Measurements from ENCODE around the gene ZNF883. TPM values are rescaled to one million over a fixed set of nuclear protein-coding genes. Genes with fewer than 3 reads are reported as not detected.

The ZNF883 gene
- total and polyA plus RNA-seq, 2 experiments from 2014 or later: 3.9 to 13.5 TPM

DNA sequence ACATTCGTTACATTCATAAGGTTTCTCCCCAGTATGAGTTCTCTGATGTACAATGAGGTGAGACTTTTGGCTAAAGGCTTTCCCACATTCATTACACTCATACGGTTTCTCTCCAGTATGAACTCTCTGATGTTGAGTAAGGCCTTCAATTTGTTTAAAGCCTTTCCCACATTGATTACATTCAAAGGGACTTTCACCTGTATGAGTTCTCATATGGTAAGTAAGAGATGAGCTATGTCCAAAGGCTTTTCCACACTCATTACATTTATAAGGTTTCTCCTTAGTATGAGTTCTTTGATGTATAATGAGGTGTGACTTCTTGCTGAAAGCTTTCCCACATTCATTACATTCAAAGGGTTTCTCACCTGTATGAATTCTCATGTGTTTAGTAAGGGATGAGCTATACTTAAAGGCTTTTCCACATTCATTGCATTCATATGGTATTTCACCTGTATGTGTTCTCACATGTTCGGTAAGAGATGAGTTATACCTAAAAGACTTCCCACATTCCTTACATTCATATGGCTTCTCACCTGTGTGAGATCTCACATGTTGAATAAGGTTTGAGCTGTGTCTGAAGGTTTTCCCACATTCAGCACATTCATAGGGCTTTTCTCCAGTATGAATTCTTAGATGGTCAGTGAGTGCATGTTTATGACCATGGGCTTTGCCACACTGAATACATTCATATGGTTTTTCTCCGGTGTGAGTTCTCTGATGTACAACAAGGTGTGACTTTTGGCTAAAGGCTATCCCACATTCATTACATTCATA lies 31.1 kb upstream of the ZNF883 start:
- H3K4me1 ChIP-seq (ENCODE audit: low read depth): no peaks in the 10 kb centered on the region
- H3K36me3 ChIP-seq: peaks cover 10% of the 10 kb centered on the region
- TF ChIP-seq, protein P1, sequence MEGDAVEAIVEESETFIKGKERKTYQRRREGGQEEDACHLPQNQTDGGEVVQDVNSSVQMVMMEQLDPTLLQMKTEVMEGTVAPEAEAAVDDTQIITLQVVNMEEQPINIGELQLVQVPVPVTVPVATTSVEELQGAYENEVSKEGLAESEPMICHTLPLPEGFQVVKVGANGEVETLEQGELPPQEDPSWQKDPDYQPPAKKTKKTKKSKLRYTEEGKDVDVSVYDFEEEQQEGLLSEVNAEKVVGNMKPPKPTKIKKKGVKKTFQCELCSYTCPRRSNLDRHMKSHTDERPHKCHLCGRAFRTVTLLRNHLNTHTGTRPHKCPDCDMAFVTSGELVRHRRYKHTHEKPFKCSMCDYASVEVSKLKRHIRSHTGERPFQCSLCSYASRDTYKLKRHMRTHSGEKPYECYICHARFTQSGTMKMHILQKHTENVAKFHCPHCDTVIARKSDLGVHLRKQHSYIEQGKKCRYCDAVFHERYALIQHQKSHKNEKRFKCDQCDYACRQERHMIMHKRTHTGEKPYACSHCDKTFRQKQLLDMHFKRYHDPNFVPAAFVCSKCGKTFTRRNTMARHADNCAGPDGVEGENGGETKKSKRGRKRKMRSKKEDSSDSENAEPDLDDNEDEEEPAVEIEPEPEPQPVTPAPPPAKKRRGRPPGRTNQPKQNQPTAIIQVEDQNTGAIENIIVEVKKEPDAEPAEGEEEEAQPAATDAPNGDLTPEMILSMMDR (IDR thresholded peaks at IDR 0.05; ENCODE audit: low read depth, low read length): no peak
- no peak overlapping the region for H3K27ac ChIP-seq
- H3K4me3 ChIP-seq: no peak overlapping the region
- no peaks in the 10 kb centered on the region for H3K27me3 ChIP-seq
- peaks cover 14% of the 10 kb centered on the region for H3K9me3 ChIP-seq (ENCODE audit: low read depth)
- DNase-seq (ENCODE audit: low read depth in 1 of 2, low spot score in 1 of 2): peak in 1 of 2 donors; percentile 4

DNA sequence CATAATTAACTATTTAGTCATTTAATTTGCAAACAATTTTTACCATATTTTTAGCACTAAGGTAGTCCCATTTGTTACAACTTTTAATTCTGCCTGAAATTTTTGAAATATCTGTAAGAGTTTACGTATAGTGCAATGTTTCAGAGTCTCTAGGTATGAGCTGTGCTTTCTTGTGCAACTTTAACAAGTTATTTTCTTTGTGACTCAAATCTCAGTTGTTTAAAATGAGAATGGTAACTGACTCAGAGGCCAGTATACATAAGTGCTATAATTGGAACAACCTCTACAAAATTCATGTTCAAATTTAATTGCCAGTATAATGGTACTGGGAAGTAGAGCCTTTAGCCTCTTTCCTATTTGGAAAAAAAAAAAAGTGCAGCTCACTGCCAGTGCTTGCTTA lies 14.2 kb upstream of the ZNF883 start:
- TF ChIP-seq, protein P1 (IDR thresholded peaks at IDR 0.05; ENCODE audit: low read depth, low read length): no peak
- DNase-seq (ENCODE audit: low read depth in 1 of 2, low spot score in 1 of 2): no peak
- peaks cover 3% of the 10 kb centered on the region for H3K9me3 ChIP-seq (ENCODE audit: low read depth)

DNA sequence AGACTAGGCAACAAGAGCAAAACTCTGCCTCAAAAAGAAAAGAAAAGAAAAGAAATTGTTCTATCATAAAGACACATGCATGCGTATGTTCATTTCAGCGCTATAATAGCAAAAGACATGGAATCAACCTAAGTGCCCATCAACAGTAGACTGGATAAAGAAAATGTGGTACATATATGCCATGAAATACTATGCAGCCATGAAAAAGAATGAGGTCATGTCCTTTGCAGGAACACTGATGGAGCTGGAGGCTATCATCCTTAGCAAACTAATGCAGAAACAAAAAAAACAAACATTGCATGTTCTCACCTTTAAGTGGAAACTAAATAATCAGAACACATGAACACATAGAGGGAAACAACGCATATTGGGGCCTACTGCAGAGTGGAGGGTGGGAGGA lies 6.3 kb upstream of the ZNF883 start:
- H3K4me1 ChIP-seq (ENCODE audit: low read depth): no peaks in the 10 kb centered on the region
- H3K4me3 ChIP-seq: no peak overlapping the region
- no peak for DNase-seq (ENCODE audit: low read depth in 1 of 2, low spot score in 1 of 2)
- no peaks in the 10 kb centered on the region for H3K9me3 ChIP-seq (ENCODE audit: low read depth)
- H3K36me3 ChIP-seq: no peaks in the 10 kb centered on the region
- H3K27ac ChIP-seq: no peak overlapping the region
- no peaks in the 10 kb centered on the region for H3K27me3 ChIP-seq
- TF ChIP-seq, protein P1 (IDR thresholded peaks at IDR 0.05; ENCODE audit: low read depth, low read length): no peak

More for the DNA sequence above, 14.2 kb upstream of the ZNF883 start:
- Histone ChIP-seq H3K4me3 (no peak overlapping the region), H3K27ac (no peak overlapping the region), H3K36me3 (no peaks in the 10 kb centered on the region), H3K4me1 (ENCODE audit: low read depth) (no peaks in the 10 kb centered on the region), H3K27me3 (no peaks in the 10 kb centered on the region)

DNA sequence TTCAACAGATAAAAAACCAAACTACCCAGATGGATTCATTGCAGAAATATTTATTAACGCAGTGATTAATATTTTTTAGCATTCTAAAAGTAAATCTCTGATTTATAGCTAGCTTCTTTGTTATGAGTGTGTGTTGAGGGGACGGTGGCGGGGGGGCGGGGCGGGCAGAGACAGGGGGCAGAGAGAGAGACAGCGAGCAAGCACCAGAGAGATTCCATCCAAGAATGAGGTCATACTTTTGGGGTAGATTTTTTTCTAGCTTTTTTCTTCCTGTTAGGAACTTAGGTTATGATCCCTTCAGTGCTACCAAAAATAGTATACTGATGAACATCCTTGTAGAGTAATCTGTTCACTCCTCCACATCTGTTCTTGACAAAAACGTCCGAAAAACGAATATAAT lies 500 bp upstream of the ZNF883 start:
- Histone ChIP-seq H3K4me1 (ENCODE audit: low read depth) (no peaks in the 10 kb centered on the region), H3K4me3 (peak overlapping the region; percentile 42), H3K27me3 (no peaks in the 10 kb centered on the region), H3K27ac (no peak overlapping the region), H3K9me3 (ENCODE audit: low read depth) (no peaks in the 10 kb centered on the region), H3K36me3 (no peaks in the 10 kb centered on the region)
- DNase-seq (ENCODE audit: low read depth in 1 of 2, low spot score in 1 of 2): peak in 1 of 2 donors; percentile 20
- TF ChIP-seq, protein P1 (IDR thresholded peaks at IDR 0.05; ENCODE audit: low read depth, low read length): no peak

DNA sequence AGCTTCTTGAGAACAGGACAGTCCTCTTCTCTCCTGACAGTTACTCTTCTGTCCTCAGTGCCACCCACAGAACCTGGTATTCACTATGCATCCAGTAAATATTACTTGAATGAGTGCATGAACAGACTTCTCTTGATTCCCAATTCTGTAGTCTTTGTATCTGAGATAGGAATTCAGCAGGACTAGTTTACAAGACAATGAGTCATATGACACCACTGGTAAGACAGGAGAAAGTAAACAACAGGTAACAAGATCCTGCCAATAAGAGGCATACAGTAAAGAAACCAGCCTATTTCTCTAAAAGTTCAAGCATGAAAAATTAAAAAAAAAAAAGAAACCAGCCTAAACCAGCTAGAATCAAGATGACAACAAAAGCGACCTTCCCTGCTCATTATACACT lies 6.2 kb downstream of the ZNF883 start:
- no peak for DNase-seq (ENCODE audit: low read depth in 1 of 2, low spot score in 1 of 2)
- TF ChIP-seq, protein P1 (IDR thresholded peaks at IDR 0.05; ENCODE audit: low read depth, low read length): no peak
- no peaks in the 10 kb centered on the region for H3K9me3 ChIP-seq (ENCODE audit: low read depth)
- H3K27me3 ChIP-seq: no peaks in the 10 kb centered on the region
- H3K36me3 ChIP-seq: no peaks in the 10 kb centered on the region
- H3K27ac ChIP-seq: no peak overlapping the region
- no peak overlapping the region for H3K4me3 ChIP-seq
- no peaks in the 10 kb centered on the region for H3K4me1 ChIP-seq (ENCODE audit: low read depth)

Data from cardiac muscle cell (in vitro differentiated cells and primary cell).